IMR-90 (cell line): ENCODE data around the gene LPIN1.

Experiments
- CEBPB ChIP-seq: IDR thresholded peaks from 2 replicates; pipeline ENCODE4 v1.6.1; 2012; ENCODE audit warnings: low read depth, low read length, improper control_type of control experiment
- NFE2L2 ChIP-seq: fragments of 150-350 bp; IDR thresholded peaks from 2 replicates; pipeline ENCODE4 v1.6.1; 2016; ENCODE audit warnings: low read depth, mild to moderate bottlenecking, low read length
- POLR2A ChIP-seq: IDR thresholded peaks from 2 replicates; pipeline ENCODE4 v1.6.1; 2012; ENCODE audit warnings: mild to moderate bottlenecking, low read depth, low read length
- RAD21 ChIP-seq: IDR thresholded peaks from 2 replicates; pipeline ENCODE4 v1.6.1; 2012; ENCODE audit warnings: low read length, improper control_type of control experiment
- SMC3 ChIP-seq: fragments of 150-350 bp; IDR thresholded peaks from 2 replicates; pipeline ENCODE4 v1.6.1; 2016; ENCODE audit warnings: low read depth, mild to moderate bottlenecking, antibody characterized with exemption, low read length, moderate library complexity
- TF ChIP-seq, protein P1 (sequence below): conservative IDR thresholded peaks from 2 replicates; pipeline ENCODE4 v1.5.1; 2012; ENCODE audit warnings: mild to moderate bottlenecking, low read depth, low read length, improper control_type of control experiment
- TF ChIP-seq, protein P2 (sequence below): fragments of 150-350 bp; IDR thresholded peaks from 2 replicates; pipeline ENCODE4 v1.6.1; 2017; ENCODE audit warnings: mild to moderate bottlenecking, antibody characterized with exemption, low read length, low read depth

DNA sequence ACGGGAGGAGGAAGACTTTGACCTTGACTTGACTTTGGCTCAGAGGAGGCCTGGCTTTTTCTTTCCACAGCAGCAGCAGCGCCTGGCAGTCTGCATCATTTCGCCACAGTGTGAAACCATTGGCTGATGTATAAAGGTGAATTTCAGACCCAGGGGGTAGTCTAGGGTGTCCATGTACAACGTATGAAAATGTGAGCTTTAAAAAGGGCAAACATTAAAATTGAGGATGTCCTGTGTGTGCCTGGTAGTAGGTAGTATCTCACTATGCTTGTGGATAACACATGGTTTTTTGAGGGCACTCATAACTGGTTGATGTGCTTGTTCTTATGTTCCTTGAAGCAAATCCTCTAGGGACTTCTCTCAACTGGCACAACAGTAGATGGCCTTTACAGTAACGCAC is 86.1 kb downstream of the LPIN1 start:
- TF ChIP-seq, protein P1, sequence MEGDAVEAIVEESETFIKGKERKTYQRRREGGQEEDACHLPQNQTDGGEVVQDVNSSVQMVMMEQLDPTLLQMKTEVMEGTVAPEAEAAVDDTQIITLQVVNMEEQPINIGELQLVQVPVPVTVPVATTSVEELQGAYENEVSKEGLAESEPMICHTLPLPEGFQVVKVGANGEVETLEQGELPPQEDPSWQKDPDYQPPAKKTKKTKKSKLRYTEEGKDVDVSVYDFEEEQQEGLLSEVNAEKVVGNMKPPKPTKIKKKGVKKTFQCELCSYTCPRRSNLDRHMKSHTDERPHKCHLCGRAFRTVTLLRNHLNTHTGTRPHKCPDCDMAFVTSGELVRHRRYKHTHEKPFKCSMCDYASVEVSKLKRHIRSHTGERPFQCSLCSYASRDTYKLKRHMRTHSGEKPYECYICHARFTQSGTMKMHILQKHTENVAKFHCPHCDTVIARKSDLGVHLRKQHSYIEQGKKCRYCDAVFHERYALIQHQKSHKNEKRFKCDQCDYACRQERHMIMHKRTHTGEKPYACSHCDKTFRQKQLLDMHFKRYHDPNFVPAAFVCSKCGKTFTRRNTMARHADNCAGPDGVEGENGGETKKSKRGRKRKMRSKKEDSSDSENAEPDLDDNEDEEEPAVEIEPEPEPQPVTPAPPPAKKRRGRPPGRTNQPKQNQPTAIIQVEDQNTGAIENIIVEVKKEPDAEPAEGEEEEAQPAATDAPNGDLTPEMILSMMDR: no peak
- TF ChIP-seq RAD21: no peak
- no peak for TF ChIP-seq CEBPB
- TF ChIP-seq, protein P2, sequence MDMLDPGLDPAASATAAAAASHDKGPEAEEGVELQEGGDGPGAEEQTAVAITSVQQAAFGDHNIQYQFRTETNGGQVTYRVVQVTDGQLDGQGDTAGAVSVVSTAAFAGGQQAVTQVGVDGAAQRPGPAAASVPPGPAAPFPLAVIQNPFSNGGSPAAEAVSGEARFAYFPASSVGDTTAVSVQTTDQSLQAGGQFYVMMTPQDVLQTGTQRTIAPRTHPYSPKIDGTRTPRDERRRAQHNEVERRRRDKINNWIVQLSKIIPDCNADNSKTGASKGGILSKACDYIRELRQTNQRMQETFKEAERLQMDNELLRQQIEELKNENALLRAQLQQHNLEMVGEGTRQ: no peak
- TF ChIP-seq NFE2L2: no peak
- no peak for TF ChIP-seq POLR2A
- TF ChIP-seq SMC3: no peak
